Endothelial cell of umbilical vein (primary cell): ENCODE measurements around the gene POU2AF1. TPM values are rescaled to one million over a fixed set of nuclear protein-coding genes. Genes with fewer than 3 reads are reported as not detected.

Experiments used
- BruUV-seq: library from RNA; stranded (reverse); fragments of 400-500 nt; replicated peaks from 2 replicates; lab custom pipeline; 2021; lab: Mats Ljungman, UMichigan
- CTCF ChIA-PET: fragments of 300-600, 350-600 bp; sonication (Branson Sonifier 250); formaldehyde crosslinking; loops from one replicate; lab custom pipeline; 2021; ENCODE audit warnings: antibody characterized with exemption, inconsistent platforms; lab: Charles Lee
- POLR2A ChIA-PET: fragments of 300-600, 350-600 bp; sonication (Branson Sonifier 250); formaldehyde crosslinking; loops from one replicate; lab custom pipeline; 2021; ENCODE audit warnings: antibody characterized with exemption, inconsistent platforms; lab: Charles Lee
- DNase-seq: peaks from one replicate; pipeline ENCODE4 v3.0.0-alpha.2; 2011; ENCODE audit warnings: low read depth, low spot score
- FAIRE-seq: peaks from 2 replicates; lab custom pipeline; 2011; peaks lifted over from hg19 to GRCh38; lab: Jason Lieb, UNC
- H2AFZ ChIP-seq: 2 replicates; pipeline ENCODE4 v1.6.0; 2012; ENCODE audit warnings: low read depth, low read length, control low read depth, inconsistent platforms
- H3K27ac ChIP-seq: 2 replicates; pipeline ENCODE4 v1.5.1; 2011; ENCODE audit warnings: low read depth, mild to moderate bottlenecking, control low read depth, low read length, moderate library complexity; ENCODE audit not compliant: insufficient read depth
- H3K27me3 ChIP-seq, 2 experiments: 2 replicates each; pipeline versions ENCODE4 v1.6.0 to v1.6.1; 2011; ENCODE audit warnings: low read length in 2 of 2, mixed read lengths in 1 of 2; ENCODE audit not compliant: control insufficient read depth in 2 of 2, insufficient read depth in 2 of 2
- H3K36me3 ChIP-seq, 2 experiments: 2 replicates in 1 of 2; 3 replicates in 1 of 2; pipeline ENCODE4 v1.5.1; 2011; ENCODE audit warnings: low read length in 2 of 2, mild to moderate bottlenecking in 1 of 2, moderate library complexity in 1 of 2; ENCODE audit not compliant: control insufficient read depth in 2 of 2, insufficient read depth in 2 of 2; ENCODE audit errors: extremely low read depth in 1 of 2
- H3K4me1 ChIP-seq: 3 replicates; pipeline ENCODE4 v1.5.1; 2011; ENCODE audit warnings: mild to moderate bottlenecking, low read length; ENCODE audit not compliant: control insufficient read depth, insufficient read depth; ENCODE audit errors: extremely low read depth
- H3K4me2 ChIP-seq: 2 replicates; pipeline ENCODE4 v1.6.1; 2011; ENCODE audit warnings: low read length, control low read depth, mixed read lengths; ENCODE audit not compliant: insufficient read depth
- H3K4me3 ChIP-seq, 3 experiments: fragments of 200-600 bp in 1 of 3; sonication (generic), shearing (Covaris generic) in 1 of 3; replicated peaks in 1 of 3; 2 replicates each; pipeline ENCODE4 v1.5.1; 2011 to 2016; ENCODE audit warnings: control low read depth in 3 of 3, low read length in 3 of 3, mild to moderate bottlenecking in 2 of 3, inconsistent platforms in 1 of 3, low read depth in 1 of 3, moderate library complexity in 1 of 3; ENCODE audit not compliant: insufficient read depth in 1 of 3
- H3K79me2 ChIP-seq: 2 replicates; pipeline ENCODE4 v1.6.0; 2012; ENCODE audit warnings: low read length, inconsistent platforms; ENCODE audit not compliant: control insufficient read depth, insufficient read depth
- H3K9ac ChIP-seq: replicated peaks from 2 replicates; pipeline ENCODE3; 2011; ENCODE audit warnings: low read length, control low read depth; ENCODE audit not compliant: insufficient read depth; ENCODE audit errors: extremely low read depth
- H3K9me1 ChIP-seq: replicated peaks from 3 replicates; pipeline ENCODE4 v1.6.0; 2011; ENCODE audit warnings: mild to moderate bottlenecking, low read length; ENCODE audit not compliant: control insufficient read depth, insufficient read depth; ENCODE audit errors: extremely low read depth
- H3K9me3 ChIP-seq: replicated peaks from 2 replicates; pipeline ENCODE4 v1.5.1; 2012; ENCODE audit warnings: low read length, inconsistent platforms; ENCODE audit not compliant: control insufficient read depth, insufficient read depth
- H4K20me1 ChIP-seq: replicated peaks from 2 replicates; pipeline ENCODE3; 2011; ENCODE audit warnings: mild to moderate bottlenecking, low read length; ENCODE audit not compliant: control insufficient read depth, insufficient read depth; ENCODE audit errors: extremely low read depth
- EZH2 ChIP-seq: IDR thresholded peaks from 2 replicates; pipeline ENCODE4 v1.6.1; 2012; ENCODE audit warnings: borderline replicate concordance, low read depth, mild to moderate bottlenecking, moderate library complexity, low read length, inconsistent platforms; ENCODE audit not compliant: severe bottlenecking
- FOS ChIP-seq: IDR thresholded peaks from 2 replicates; pipeline ENCODE4 v1.6.1; 2011; ENCODE audit warnings: mild to moderate bottlenecking, low read length, moderate library complexity, borderline replicate concordance; ENCODE audit not compliant: insufficient read depth
- GATA2 ChIP-seq: IDR thresholded peaks from 2 replicates; pipeline ENCODE4 v1.7.0; 2011; ENCODE audit warnings: low read depth, mild to moderate bottlenecking, moderate library complexity, mixed read lengths, low read length; ENCODE audit not compliant: insufficient read length, insufficient read depth
- JUN ChIP-seq: IDR thresholded peaks from 2 replicates; pipeline ENCODE4 v1.6.1; 2011; ENCODE audit warnings: borderline replicate concordance, low read depth; ENCODE audit not compliant: insufficient read length, insufficient read depth
- MYC ChIP-seq: IDR thresholded peaks from one replicate; pipeline ENCODE4 v1.6.1; 2011; ENCODE audit warnings: mild to moderate bottlenecking, low read depth, low read length
- POLR2A ChIP-seq: IDR thresholded peaks from 2 replicates; pipeline ENCODE4 v1.6.1; 2012; ENCODE audit warnings: low read depth, mild to moderate bottlenecking, control low read depth, low read length
- POLR2AphosphoS5 ChIP-seq: IDR thresholded peaks from 2 replicates; pipeline ENCODE4 v1.6.1; 2012; ENCODE audit warnings: low read depth, mild to moderate bottlenecking, control low read depth, low read length, moderate library complexity; ENCODE audit not compliant: insufficient read depth
- dilution Hi-C: fragments of 300-500 bp; cut with MboI; formaldehyde crosslinking; loops from one replicate; pipeline ENCODE4 v1.15.0; 2019; ENCODE audit warnings: low sequenced_read_pairs; ENCODE audit not compliant: extremely low pct_ligation_motif_present
- intact Hi-C: fragments of 100-400 bp; cut with micrococcal nuclease; formaldehyde crosslinking; loops from one replicate; pipeline ENCODE4 v1.10.0; 2022
- polyA plus RNA-seq, 4 experiments: library from polyadenylated mRNA; depleted of rRNA in 3 of 4; stranded (reverse) in 3 of 4; unstranded in 1 of 4; fragments of >200 nt; gene quantifications; 2 replicates each; pipeline versions ENCODE4 v1.2.1 to v1.2.3, GENCODE V29; 2011 to 2012; ENCODE audit warnings: missing spikeins in 1 of 4
- total RNA-seq: library from RNA; stranded (reverse); gene quantifications from 2 replicates; pipeline ENCODE4 v1.2.3, GENCODE V29; 2021
- TF ChIP-seq, protein P1 (sequence below): IDR thresholded peaks from 2 replicates; pipeline ENCODE4 v1.6.1; 2011; ENCODE audit not compliant: insufficient read depth, insufficient read length
- TF ChIP-seq, protein P2 (sequence below), 2 donors: IDR thresholded peaks; 1 replicate in 1 of 2; 2 replicates in 1 of 2; pipeline ENCODE4 v1.5.1; 2011; ENCODE audit warnings: low read length in 2 of 2, mild to moderate bottlenecking in 2 of 2, moderate library complexity in 2 of 2, control low read depth in 1 of 2, inconsistent platforms in 1 of 2, low read depth in 1 of 2; ENCODE audit not compliant: insufficient read depth in 1 of 2; ENCODE audit errors: extremely low read depth in 1 of 2

Gene POU2AF1
- total and polyA plus RNA-seq, 2 donors (not counting 3 experiments of a cell fraction or from before 2014, with no cell fraction given) = not detected

DNA sequence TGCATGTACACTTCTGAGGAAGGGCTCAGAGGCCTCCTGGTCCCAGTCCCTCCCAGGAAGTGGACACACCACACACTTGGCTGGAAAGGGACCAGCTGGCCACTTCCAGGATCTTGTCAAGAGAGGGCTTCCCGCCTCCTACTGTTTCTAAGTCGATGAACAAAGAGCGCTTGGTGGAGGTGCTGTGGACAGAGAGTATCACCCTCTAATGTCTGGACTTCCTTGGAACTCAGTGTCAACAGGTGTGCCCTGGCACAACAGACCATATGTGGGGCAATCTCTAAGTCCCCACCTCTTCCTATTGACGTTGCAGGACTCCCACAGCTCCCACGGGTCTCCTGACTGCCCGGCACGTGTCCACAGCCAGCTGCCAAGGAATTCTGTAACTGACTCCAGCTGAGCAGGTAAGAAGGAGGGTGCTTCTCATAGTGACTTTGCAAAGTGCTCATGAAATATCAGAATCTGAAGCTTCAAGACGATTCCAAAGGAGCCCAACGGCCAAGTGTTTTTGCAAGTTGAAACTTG, 16.1 kb downstream of the POU2AF1 start:
- Histone ChIP-seq H3K36me3 (no peaks in the 10 kb centered on the region), H3K4me3 (no peak overlapping the region), H3K27me3 (no peaks in the 10 kb centered on the region), H3K79me2 (no peaks in the 10 kb centered on the region), H3K9me1 (no peaks in the 10 kb centered on the region), H3K9ac (no peak overlapping the region), H3K27ac (no peak overlapping the region), H3K4me2 (no peak overlapping the region), H3K4me1 (no peaks in the 10 kb centered on the region), H4K20me1 (no peaks in the 10 kb centered on the region), H2AFZ (no peak overlapping the region), H3K9me3 (no peaks in the 10 kb centered on the region)
- POLR2A ChIA-PET = no interaction called here
- dilution Hi-C loops = no loop called here
- no TSS peak for BruUV-seq
- FAIRE-seq (no peak), DNase-seq (no peak)
- TF ChIP-seq GATA2 = no peak
- TF ChIP-seq EZH2 = no peak
- TF ChIP-seq, protein P1, sequence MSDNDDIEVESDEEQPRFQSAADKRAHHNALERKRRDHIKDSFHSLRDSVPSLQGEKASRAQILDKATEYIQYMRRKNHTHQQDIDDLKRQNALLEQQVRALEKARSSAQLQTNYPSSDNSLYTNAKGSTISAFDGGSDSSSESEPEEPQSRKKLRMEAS = no peak
- TF ChIP-seq POLR2A = no peak
- no peak for TF ChIP-seq FOS
- TF ChIP-seq, protein P2, sequence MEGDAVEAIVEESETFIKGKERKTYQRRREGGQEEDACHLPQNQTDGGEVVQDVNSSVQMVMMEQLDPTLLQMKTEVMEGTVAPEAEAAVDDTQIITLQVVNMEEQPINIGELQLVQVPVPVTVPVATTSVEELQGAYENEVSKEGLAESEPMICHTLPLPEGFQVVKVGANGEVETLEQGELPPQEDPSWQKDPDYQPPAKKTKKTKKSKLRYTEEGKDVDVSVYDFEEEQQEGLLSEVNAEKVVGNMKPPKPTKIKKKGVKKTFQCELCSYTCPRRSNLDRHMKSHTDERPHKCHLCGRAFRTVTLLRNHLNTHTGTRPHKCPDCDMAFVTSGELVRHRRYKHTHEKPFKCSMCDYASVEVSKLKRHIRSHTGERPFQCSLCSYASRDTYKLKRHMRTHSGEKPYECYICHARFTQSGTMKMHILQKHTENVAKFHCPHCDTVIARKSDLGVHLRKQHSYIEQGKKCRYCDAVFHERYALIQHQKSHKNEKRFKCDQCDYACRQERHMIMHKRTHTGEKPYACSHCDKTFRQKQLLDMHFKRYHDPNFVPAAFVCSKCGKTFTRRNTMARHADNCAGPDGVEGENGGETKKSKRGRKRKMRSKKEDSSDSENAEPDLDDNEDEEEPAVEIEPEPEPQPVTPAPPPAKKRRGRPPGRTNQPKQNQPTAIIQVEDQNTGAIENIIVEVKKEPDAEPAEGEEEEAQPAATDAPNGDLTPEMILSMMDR (IDR thresholded peaks at IDR 0.05; ENCODE audit: extremely low read depth in 1 of 2, insufficient read depth in 1 of 2, low read depth in 1 of 2, low read length in 2 of 2) = no peak
- TF ChIP-seq JUN = no peak
- TF ChIP-seq POLR2AphosphoS5 = no peak
- no peak for TF ChIP-seq MYC
- CTCF ChIA-PET = no interaction called here
- intact Hi-C loops = no loop called here
